ENCODE measurements around the gene ACTR8. TPM values are rescaled to one million over a fixed set of nuclear protein-coding genes. Genes with fewer than 3 reads are reported as not detected.

ACTR8 gene
- total RNA-seq, 1 donor from 2014 or later: 39.2 TPM

GRCh38 chr3:53846134-53846850, 35.7 kb downstream of the ACTR8 start, which contains the start of the genes CHDH and IL17RB:
Gene CHDH (minus strand): TSS chr3:53846419. CDS start chr3:53824008, 22,411 bp downstream.
Gene IL17RB (plus strand): TSS chr3:53846568. CDS start chr3:53846589, 21 bp downstream.
- peaks cover 5% of the 10 kb centered on the region for H3K27me3 ChIP-seq (ENCODE audit: control insufficient read depth, insufficient read depth, low read length)
- peak within 1 kb of the TSS; percentile 52 for H3K4me3 ChIP-seq (ENCODE audit: low read depth, low read length)
- no peak for DNase-seq (ENCODE audit: low read depth)
- H3K36me3 ChIP-seq (ENCODE audit: control insufficient read depth, insufficient read depth, low read length): no peaks in the 10 kb centered on the region
- no peak for TF ChIP-seq CTCF (IDR thresholded peaks at IDR 0.05; ENCODE audit: insufficient read depth, low read length, poor library complexity, severe bottlenecking)

- no peak for TF ChIP-seq CTCF (IDR thresholded peaks at IDR 0.05; ENCODE audit: insufficient read depth, low read length, poor library complexity, severe bottlenecking)
- no peak for DNase-seq (ENCODE audit: low read depth)
- Histone ChIP-seq H3K27me3 (ENCODE audit: control insufficient read depth, insufficient read depth, low read length) (peaks cover 5% of the 10 kb centered on the region), H3K4me3 (ENCODE audit: low read depth, low read length) (peak overlapping the region; percentile 52), H3K36me3 (ENCODE audit: control insufficient read depth, insufficient read depth, low read length) (no peaks in the 10 kb centered on the region)
Measured at GRCh38 chr3:53845881-53846133, 36.1 kb downstream of the ACTR8 start.

- DNase-seq (ENCODE audit: low read depth): no peak
- peak overlapping the region; percentile 52 for H3K4me3 ChIP-seq (ENCODE audit: low read depth, low read length)
- TF ChIP-seq CTCF (IDR thresholded peaks at IDR 0.05; ENCODE audit: insufficient read depth, low read length, poor library complexity, severe bottlenecking): peak; percentile 55
- no peaks in the 10 kb centered on the region for H3K36me3 ChIP-seq (ENCODE audit: control insufficient read depth, insufficient read depth, low read length)
- peaks cover 5% of the 10 kb centered on the region for H3K27me3 ChIP-seq (ENCODE audit: control insufficient read depth, insufficient read depth, low read length)
Measured at GRCh38 chr3:53845103-53845880, 36.7 kb downstream of the ACTR8 start.

GRCh38 chr3:53844262-53845102, 37.5 kb downstream of the ACTR8 start:
- no peak for TF ChIP-seq CTCF (IDR thresholded peaks at IDR 0.05; ENCODE audit: insufficient read depth, low read length, poor library complexity, severe bottlenecking)
- Histone ChIP-seq H3K36me3 (ENCODE audit: control insufficient read depth, insufficient read depth, low read length) (no peaks in the 10 kb centered on the region), H3K4me3 (ENCODE audit: low read depth, low read length) (no peak overlapping the region), H3K27me3 (ENCODE audit: control insufficient read depth, insufficient read depth, low read length) (peaks cover 5% of the 10 kb centered on the region)
- no peak for DNase-seq (ENCODE audit: low read depth)

GRCh38 chr3:53843195-53844177, 38.5 kb downstream of the ACTR8 start:
- TF ChIP-seq CTCF (IDR thresholded peaks at IDR 0.05; ENCODE audit: insufficient read depth, low read length, poor library complexity, severe bottlenecking): no peak
- Histone ChIP-seq H3K4me3 (ENCODE audit: low read depth, low read length) (no peak overlapping the region), H3K27me3 (ENCODE audit: control insufficient read depth, insufficient read depth, low read length) (peaks cover 5% of the 10 kb centered on the region), H3K36me3 (ENCODE audit: control insufficient read depth, insufficient read depth, low read length) (no peaks in the 10 kb centered on the region)
- no peak for DNase-seq (ENCODE audit: low read depth)
